OCI-LY7 (cell line): ENCODE results near the gene PSMG3. TPM values are rescaled to one million over a fixed set of nuclear protein-coding genes. Genes with fewer than 3 reads are reported as not detected.

Experiments used
- BruUV-seq: library from RNA; stranded (reverse); fragments of 400-500 nt; replicated peaks from 2 replicates; lab custom pipeline; 2021; lab: Mats Ljungman, UMichigan
- CTCF ChIA-PET: fragments of 300-600 bp; sonication (Branson Sonifier 250); formaldehyde crosslinking; loops from one replicate; lab custom pipeline; 2022; ENCODE audit warnings: antibody characterized with exemption; ENCODE audit not compliant: unreplicated experiment; lab: Charles Lee
- POLR2A ChIA-PET: fragments of 300-600 bp; sonication (Branson Sonifier 250); formaldehyde crosslinking; loops from one replicate; lab custom pipeline; 2022; ENCODE audit warnings: antibody characterized with exemption; lab: Charles Lee
- DNase-seq: peaks from one replicate; pipeline ENCODE4 v3.0.0-alpha.2; 2015; ENCODE audit warnings: low spot score
- H2AFZ ChIP-seq: fragments of 200-600 bp; sonication (generic), shearing (Covaris generic); 2 replicates; pipeline ENCODE4 v1.6.1; 2014; ENCODE audit warnings: mild to moderate bottlenecking, antibody characterized with exemption, low read length, moderate library complexity
- H3K27ac ChIP-seq: fragments of 200-600 bp; sonication (generic); 2 replicates; pipeline ENCODE4 v1.5.1; 2014; ENCODE audit warnings: mixed run types, low read depth, mild to moderate bottlenecking, moderate library complexity, low read length, inconsistent platforms; ENCODE audit not compliant: poor library complexity, severe bottlenecking
- H3K36me3 ChIP-seq: fragments of 200-600 bp; sonication (generic); 2 replicates; pipeline ENCODE4 v1.6.1; 2014; ENCODE audit warnings: mild to moderate bottlenecking, antibody characterized with exemption, low read length, moderate library complexity, mixed read lengths; ENCODE audit not compliant: insufficient read depth
- H3K4me1 ChIP-seq: fragments of 200-600 bp; sonication (generic); 2 replicates; pipeline ENCODE4 v1.5.1; 2014; ENCODE audit warnings: mild to moderate bottlenecking, low read length; ENCODE audit not compliant: insufficient read depth, poor library complexity, severe bottlenecking
- H3K4me2 ChIP-seq: fragments of 200-600 bp; sonication (generic); 2 replicates; pipeline ENCODE4 v1.6.1; 2014; ENCODE audit warnings: mild to moderate bottlenecking, low read length
- H3K4me3 ChIP-seq: fragments of 200-600 bp; sonication (generic); 2 replicates; pipeline ENCODE4 v1.5.1; 2014; ENCODE audit warnings: mild to moderate bottlenecking, low read depth, low read length; ENCODE audit not compliant: poor library complexity, severe bottlenecking
- H3K79me2 ChIP-seq: fragments of 200-600 bp; sonication (generic); 2 replicates; pipeline ENCODE4 v1.6.1; 2016; ENCODE audit warnings: low read depth, mild to moderate bottlenecking, low read length, moderate library complexity, mixed read lengths; ENCODE audit not compliant: insufficient read depth
- H3K9me2 ChIP-seq: fragments of 200-600 bp; sonication (generic); 2 replicates; pipeline ENCODE4 v1.6.1; 2016; ENCODE audit warnings: mild to moderate bottlenecking, low read length, mixed read lengths; ENCODE audit not compliant: insufficient read depth
- H3K9me3 ChIP-seq: fragments of 200-600 bp; sonication (generic); 2 replicates; pipeline ENCODE4 v1.6.1; 2014; ENCODE audit warnings: mild to moderate bottlenecking, mixed run types, low read length, mixed read lengths
- H4K20me1 ChIP-seq: fragments of 200-600 bp; sonication (generic); 2 replicates; pipeline ENCODE4 v1.6.1; 2014; ENCODE audit warnings: mild to moderate bottlenecking, antibody characterized with exemption, low read length, moderate library complexity, mixed read lengths; ENCODE audit not compliant: insufficient read depth
- EZH2phosphoT487 ChIP-seq: fragments of 200-600 bp; sonication (generic); IDR thresholded peaks from 2 replicates; pipeline ENCODE4 v1.6.1; 2018; ENCODE audit warnings: low read depth, borderline replicate concordance, mild to moderate bottlenecking, mixed run types, antibody characterized with exemption, low read length, moderate library complexity, mixed read lengths
- intact Hi-C: fragments of 100-400 bp; cut with micrococcal nuclease; formaldehyde crosslinking; loops from one replicate; pipeline ENCODE4 v1.10.0; 2022; ENCODE audit not compliant: unreplicated experiment
- total RNA-seq, 2 experiments: library from RNA; depleted of rRNA in 1 of 2; stranded (reverse); fragments of >200 nt in 1 of 2; shearing (Covaris generic) in 1 of 2; gene quantifications; 2 replicates each; pipeline ENCODE4 v1.2.3, GENCODE V29; 2014 to 2022
- TF ChIP-seq, protein P1 (sequence below): fragments of 200-600 bp; sonication (generic); conservative IDR thresholded peaks from 2 replicates; pipeline ENCODE4 v1.5.1; 2014; ENCODE audit warnings: mild to moderate bottlenecking, antibody characterized with exemption, low read length, moderate library complexity, mixed read lengths

PSMG3 gene
- total RNA-seq, 2 experiments from 2014 or later = 63.7 to 129 TPM

GRCh38 chr7:1610678-1611302 is 41.0 kb upstream of the PSMG3 start:
- TF ChIP-seq EZH2phosphoT487 = no peak
- TF ChIP-seq, protein P1, sequence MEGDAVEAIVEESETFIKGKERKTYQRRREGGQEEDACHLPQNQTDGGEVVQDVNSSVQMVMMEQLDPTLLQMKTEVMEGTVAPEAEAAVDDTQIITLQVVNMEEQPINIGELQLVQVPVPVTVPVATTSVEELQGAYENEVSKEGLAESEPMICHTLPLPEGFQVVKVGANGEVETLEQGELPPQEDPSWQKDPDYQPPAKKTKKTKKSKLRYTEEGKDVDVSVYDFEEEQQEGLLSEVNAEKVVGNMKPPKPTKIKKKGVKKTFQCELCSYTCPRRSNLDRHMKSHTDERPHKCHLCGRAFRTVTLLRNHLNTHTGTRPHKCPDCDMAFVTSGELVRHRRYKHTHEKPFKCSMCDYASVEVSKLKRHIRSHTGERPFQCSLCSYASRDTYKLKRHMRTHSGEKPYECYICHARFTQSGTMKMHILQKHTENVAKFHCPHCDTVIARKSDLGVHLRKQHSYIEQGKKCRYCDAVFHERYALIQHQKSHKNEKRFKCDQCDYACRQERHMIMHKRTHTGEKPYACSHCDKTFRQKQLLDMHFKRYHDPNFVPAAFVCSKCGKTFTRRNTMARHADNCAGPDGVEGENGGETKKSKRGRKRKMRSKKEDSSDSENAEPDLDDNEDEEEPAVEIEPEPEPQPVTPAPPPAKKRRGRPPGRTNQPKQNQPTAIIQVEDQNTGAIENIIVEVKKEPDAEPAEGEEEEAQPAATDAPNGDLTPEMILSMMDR = no peak
- Histone ChIP-seq H3K36me3 (no peaks in the 10 kb centered on the region), H3K9me2 (no peaks in the 10 kb centered on the region), H3K4me2 (no peak overlapping the region), H2AFZ (no peak overlapping the region), H3K79me2 (no peaks in the 10 kb centered on the region), H3K9me3 (no peaks in the 10 kb centered on the region), H3K4me1 (no peaks in the 10 kb centered on the region), H3K27ac (no peak overlapping the region), H3K4me3 (no peak overlapping the region), H4K20me1 (no peaks in the 10 kb centered on the region)
- DNase-seq = no peak
- intact Hi-C loops = no loop called here
- BruUV-seq = no TSS peak
- ChIA-PET POLR2A (no interaction called here), CTCF (no interaction called here)

DNA sequence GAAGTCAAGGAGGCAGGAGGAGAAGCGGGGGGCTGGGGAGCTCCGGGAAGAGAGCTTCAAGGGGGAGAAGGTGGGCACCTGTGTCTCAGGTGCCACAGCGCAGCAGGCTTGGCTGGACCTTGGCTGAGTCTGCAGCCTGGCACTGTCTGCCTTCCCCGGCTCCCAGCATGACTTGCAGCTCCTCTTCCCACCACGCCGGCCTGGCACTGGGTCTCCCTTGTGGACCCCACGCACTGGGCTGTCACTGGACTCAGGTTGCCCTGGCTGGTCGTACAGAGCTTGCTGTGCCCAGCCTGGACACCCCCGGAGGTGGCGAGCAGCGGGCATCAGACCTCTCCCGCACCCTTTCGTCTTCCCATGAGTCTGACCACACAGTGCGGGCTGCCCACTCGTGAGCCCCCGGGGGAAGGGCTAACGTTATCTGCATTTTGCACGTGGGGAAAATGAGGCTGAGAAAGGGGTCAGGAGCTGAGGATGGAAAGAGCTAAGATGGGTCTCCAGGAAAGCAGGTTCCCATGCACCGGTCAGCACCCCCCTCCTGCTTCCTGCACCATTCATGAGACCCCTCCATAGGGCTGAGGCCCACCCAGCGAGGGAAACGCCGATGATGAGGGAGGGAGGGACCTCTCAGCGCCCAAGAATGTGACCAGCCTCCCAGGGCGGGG is 40.3 kb upstream of the PSMG3 start:
- no peaks in the 10 kb centered on the region for H4K20me1 ChIP-seq
- TF ChIP-seq EZH2phosphoT487 = no peak
- TF ChIP-seq, protein P1 = no peak
- no peaks in the 10 kb centered on the region for H3K4me1 ChIP-seq
- H3K79me2 ChIP-seq = no peaks in the 10 kb centered on the region
- intact Hi-C loops = no loop called here
- no peak overlapping the region for H3K4me2 ChIP-seq
- no peaks in the 10 kb centered on the region for H3K9me3 ChIP-seq
- H3K36me3 ChIP-seq = no peaks in the 10 kb centered on the region
- ChIA-PET POLR2A (no interaction called here), CTCF (no interaction called here)
- DNase-seq = no peak
- H3K27ac ChIP-seq = no peak overlapping the region
- H3K4me3 ChIP-seq = no peak overlapping the region
- no peaks in the 10 kb centered on the region for H3K9me2 ChIP-seq
- H2AFZ ChIP-seq = no peak overlapping the region
- no TSS peak for BruUV-seq

GRCh38 chr7:1609023-1609422 is 39.2 kb upstream of the PSMG3 start:
- BruUV-seq = no TSS peak

More at GRCh38 chr7:1609023-1609422, 39.2 kb upstream of the PSMG3 start:
- no peak for DNase-seq
- ChIA-PET POLR2A (no interaction called here), CTCF (no interaction called here)
- Histone ChIP-seq H3K79me2 (no peaks in the 10 kb centered on the region), H4K20me1 (no peaks in the 10 kb centered on the region), H3K9me2 (no peaks in the 10 kb centered on the region), H3K4me1 (no peaks in the 10 kb centered on the region), H3K4me2 (no peak overlapping the region), H3K9me3 (no peaks in the 10 kb centered on the region), H3K36me3 (no peaks in the 10 kb centered on the region), H2AFZ (no peak overlapping the region), H3K4me3 (no peak overlapping the region), H3K27ac (no peak overlapping the region)
- TF ChIP-seq, protein P1 = no peak
- no peak for TF ChIP-seq EZH2phosphoT487
- intact Hi-C loops = no loop called here
